Tibial nerve (tissue), 4 donors: Measurements from ENCODE around the gene EP300. TPM values are rescaled to one million over a fixed set of nuclear protein-coding genes. Genes with fewer than 3 reads are reported as not detected.
"Not testable (repeated sequence)": the region's sequence is repeated elsewhere in the genome, so short reads cannot be mapped to it uniquely, and the experiment has no call there.

Source experiments
- DNase-seq, 2 donors: peaks; one replicate each; pipeline ENCODE4 v3.0.0-alpha.2; 2019; ENCODE audit warnings: low spot score in 2 of 2
- H3K27ac ChIP-seq, 4 donors: fragments of 200-600 bp; sonication (generic) in 3 of 4; one replicate each; pipeline ENCODE4 v1.5.1; 2017 to 2019; ENCODE audit warnings: mild to moderate bottlenecking in 1 of 4
- H3K27me3 ChIP-seq, 2 donors: fragments of 200-600 bp; sonication (generic) in 1 of 2; one replicate each; pipeline versions ENCODE4 v1.5.1 to v1.6.0; 2017 to 2019
- H3K36me3 ChIP-seq, 3 donors: fragments of 200-600 bp; sonication (generic); one replicate each; pipeline ENCODE4 v1.5.1; 2018 to 2019
- H3K4me1 ChIP-seq, 4 donors: fragments of 200-600 bp; sonication (generic) in 3 of 4; one replicate each; pipeline ENCODE4 v1.5.1; 2017 to 2019
- H3K4me3 ChIP-seq, 4 donors: fragments of 200-600 bp; sonication (generic) in 3 of 4; one replicate each; pipeline ENCODE4 v1.5.1; 2017 to 2019; ENCODE audit warnings: mild to moderate bottlenecking in 1 of 4, moderate library complexity in 1 of 4
- H3K9me3 ChIP-seq, 4 donors: fragments of 200-600 bp; sonication (generic) in 3 of 4; one replicate each; pipeline ENCODE4 v1.5.1; 2017 to 2019
- EP300 ChIP-seq, 2 donors: sonication (generic); formaldehyde crosslinking; IDR thresholded peaks; one replicate each; pipeline ENCODE4 v1.6.1; 2017; ENCODE audit warnings: antibody characterized with exemption in 2 of 2, mild to moderate bottlenecking in 1 of 2
- POLR2A ChIP-seq, 2 donors: fragments of 450-650 bp; IDR thresholded peaks; one replicate each; pipeline ENCODE4 v1.6.1; 2017; ENCODE audit warnings: antibody characterized with exemption in 2 of 2, mild to moderate bottlenecking in 2 of 2, moderate library complexity in 2 of 2
- WGBS, 2 donors: methylation state at CpG; one replicate each; pipeline ENCODE4 v1.1.5; 2018; 5-methylcytosine and 5-hydroxymethylcytosine counted together
- total RNA-seq, 4 donors: library from RNA; depleted of rRNA; stranded (reverse); fragments of >200 nt; gene quantifications; one replicate each; pipeline ENCODE4 v1.1.0, GENCODE V29; 2016
- TF ChIP-seq, protein P1 (sequence below), 5 experiments: fragments of 200-600 bp in 3 of 5; fragments of 450-650 bp in 2 of 5; sonication (generic) in 3 of 5; IDR thresholded peaks; one replicate each; pipeline ENCODE4 v1.5.1; 2016 to 2019; ENCODE audit warnings: antibody characterized with exemption in 5 of 5, mild to moderate bottlenecking in 3 of 5, moderate library complexity in 2 of 5

The EP300 gene
- total RNA-seq, 4 donors from 2014 or later, result 75.8 to 97.7 (median 87.7) TPM

DNA sequence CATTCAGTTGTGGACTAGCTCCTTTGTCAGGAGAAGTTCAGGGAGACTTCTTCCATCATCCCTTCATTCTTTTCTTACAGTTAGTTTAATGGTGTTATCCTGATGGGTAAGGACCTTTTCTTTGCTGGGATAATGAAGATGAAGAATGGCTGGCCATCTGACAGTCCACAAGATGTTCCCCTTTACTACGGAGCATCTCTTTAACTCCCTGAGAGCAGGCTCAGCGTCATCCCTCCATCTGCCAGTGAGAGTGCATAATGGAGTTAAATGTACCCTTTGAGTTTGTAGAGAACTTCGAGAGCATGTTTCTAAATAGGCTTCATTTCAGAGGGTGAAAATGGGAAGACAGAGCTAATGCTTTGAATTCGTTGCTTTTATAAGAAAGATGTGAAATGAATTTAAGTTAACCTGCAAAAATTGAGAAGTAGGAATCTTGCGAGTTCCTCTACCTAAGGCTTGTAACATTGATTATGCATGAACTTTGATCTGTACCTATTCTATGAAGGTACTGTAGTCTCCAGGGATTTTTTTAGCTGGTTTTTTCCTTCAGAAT, 1.7 kb downstream of the EP300 start:
- H3K9me3 ChIP-seq, result no peaks in the 10 kb centered on the region
- WGBS, 2 donors, result 1 to 5% methylated on average over 5 of the region's 5 CpGs
- no peaks in the 10 kb centered on the region for H3K36me3 ChIP-seq
- no peak for DNase-seq
- H3K4me3 ChIP-seq, result peak overlapping the region; percentile 84 to 99 (median 94)
- H3K4me1 ChIP-seq, result peaks cover 0 to 62% (median 36%) of the 10 kb centered on the region in 4 donors
- H3K27me3 ChIP-seq, result no peaks in the 10 kb centered on the region
- peak overlapping the region in 3 of 4 donors; percentile 100 for H3K27ac ChIP-seq
- TF ChIP-seq POLR2A (IDR thresholded peaks at IDR 0.05) (no peak), EP300 (IDR thresholded peaks at IDR 0.05) (no peak)
- TF ChIP-seq, protein P1, sequence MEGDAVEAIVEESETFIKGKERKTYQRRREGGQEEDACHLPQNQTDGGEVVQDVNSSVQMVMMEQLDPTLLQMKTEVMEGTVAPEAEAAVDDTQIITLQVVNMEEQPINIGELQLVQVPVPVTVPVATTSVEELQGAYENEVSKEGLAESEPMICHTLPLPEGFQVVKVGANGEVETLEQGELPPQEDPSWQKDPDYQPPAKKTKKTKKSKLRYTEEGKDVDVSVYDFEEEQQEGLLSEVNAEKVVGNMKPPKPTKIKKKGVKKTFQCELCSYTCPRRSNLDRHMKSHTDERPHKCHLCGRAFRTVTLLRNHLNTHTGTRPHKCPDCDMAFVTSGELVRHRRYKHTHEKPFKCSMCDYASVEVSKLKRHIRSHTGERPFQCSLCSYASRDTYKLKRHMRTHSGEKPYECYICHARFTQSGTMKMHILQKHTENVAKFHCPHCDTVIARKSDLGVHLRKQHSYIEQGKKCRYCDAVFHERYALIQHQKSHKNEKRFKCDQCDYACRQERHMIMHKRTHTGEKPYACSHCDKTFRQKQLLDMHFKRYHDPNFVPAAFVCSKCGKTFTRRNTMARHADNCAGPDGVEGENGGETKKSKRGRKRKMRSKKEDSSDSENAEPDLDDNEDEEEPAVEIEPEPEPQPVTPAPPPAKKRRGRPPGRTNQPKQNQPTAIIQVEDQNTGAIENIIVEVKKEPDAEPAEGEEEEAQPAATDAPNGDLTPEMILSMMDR (IDR thresholded peaks at IDR 0.05), result no peak

DNA sequence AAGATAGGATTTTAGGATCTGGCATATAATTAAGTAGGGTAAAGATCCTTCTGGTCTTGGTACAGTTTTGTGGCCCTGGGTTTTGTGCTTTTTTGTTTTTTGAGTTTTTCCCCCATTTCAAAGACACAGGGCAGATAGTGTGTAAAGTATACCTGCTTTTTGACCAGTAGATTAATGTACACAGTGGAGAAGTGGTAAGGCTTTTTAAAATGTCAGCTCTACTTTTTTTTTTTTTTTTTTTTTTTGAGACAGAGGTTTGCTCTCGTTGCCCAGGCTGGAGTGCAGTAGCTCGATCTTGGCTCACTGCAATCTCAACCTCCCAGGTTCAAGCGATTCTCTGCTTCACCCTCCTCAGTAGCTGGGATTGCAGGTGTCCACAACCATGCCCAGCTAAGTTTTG, 4.0 kb downstream of the EP300 start:
- Histone ChIP-seq H3K27ac (peak overlapping the region in 1 of 4 donors; percentile 7), H3K36me3 (no peaks in the 10 kb centered on the region), H3K9me3 (no peaks in the 10 kb centered on the region), H3K4me3 (no peak overlapping the region), H3K27me3 (no peaks in the 10 kb centered on the region), H3K4me1 (peaks cover 0 to 77% (median 44%) of the 10 kb centered on the region in 4 donors)
- TF ChIP-seq, protein P1 (IDR thresholded peaks at IDR 0.05), result no peak
- TF ChIP-seq EP300 (IDR thresholded peaks at IDR 0.05) (no peak), POLR2A (IDR thresholded peaks at IDR 0.05) (no peak)
- no peak for DNase-seq
- WGBS, 2 donors, result 56 to 63% methylated on average over 3 of the region's 3 CpGs

DNA sequence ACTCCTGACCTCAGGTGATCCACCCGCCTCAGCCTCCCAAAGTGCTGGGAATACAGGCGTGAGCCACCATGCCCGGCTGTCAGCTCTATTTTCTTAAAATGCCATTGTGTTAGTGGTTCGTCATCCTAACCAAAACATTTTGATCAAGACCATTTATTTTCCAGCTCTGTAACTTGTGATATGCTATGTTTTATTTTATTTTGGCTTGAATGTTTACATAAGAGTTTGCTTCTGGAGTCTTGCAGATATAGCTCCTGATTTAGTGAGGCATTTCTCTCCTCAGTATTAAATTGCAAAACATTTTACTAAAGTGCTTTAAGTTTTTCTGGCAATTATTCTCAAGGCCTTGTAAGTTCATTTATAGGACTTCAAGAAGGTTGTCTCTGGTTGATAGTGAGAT, 4.4 kb downstream of the EP300 start:
- DNase-seq, result no peak
- Histone ChIP-seq H3K27me3 (no peaks in the 10 kb centered on the region), H3K27ac (no peak overlapping the region), H3K4me1 (peaks cover 0 to 81% (median 44%) of the 10 kb centered on the region in 4 donors), H3K4me3 (no peak overlapping the region), H3K36me3 (no peaks in the 10 kb centered on the region), H3K9me3 (no peaks in the 10 kb centered on the region)
- WGBS, 2 donors, result 65 to 71% methylated on average over 4 of the region's 4 CpGs
- TF ChIP-seq EP300 (IDR thresholded peaks at IDR 0.05) (no peak), POLR2A (IDR thresholded peaks at IDR 0.05) (no peak)
- TF ChIP-seq, protein P1 (IDR thresholded peaks at IDR 0.05), result no peak

DNA sequence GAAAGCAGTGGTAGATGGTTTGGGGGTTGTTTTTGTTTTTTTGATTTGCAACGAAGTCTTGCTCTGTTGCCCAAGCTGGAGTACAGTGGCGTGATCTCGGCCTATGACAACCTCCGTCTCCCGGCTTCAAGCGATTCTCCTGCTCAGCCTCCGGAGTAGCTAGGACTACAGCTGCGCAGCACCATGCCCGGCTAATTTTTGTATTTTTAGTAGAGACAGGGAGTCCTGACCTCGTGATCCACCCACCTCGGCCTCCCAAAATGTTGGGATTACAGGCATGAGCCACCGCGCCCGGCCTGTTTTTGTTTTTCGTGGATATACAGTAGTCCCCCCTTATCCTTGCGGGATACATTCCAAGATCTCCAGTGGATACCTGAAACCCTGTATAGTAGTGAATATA, 6.6 kb downstream of the EP300 start:
- no peak for DNase-seq
- Histone ChIP-seq H3K4me3 (no peak overlapping the region), H3K36me3 (no peaks in the 10 kb centered on the region), H3K9me3 (no peaks in the 10 kb centered on the region), H3K4me1 (peaks cover 0 to 97% (median 54%) of the 10 kb centered on the region in 4 donors), H3K27me3 (no peaks in the 10 kb centered on the region), H3K27ac (no peak overlapping the region)
- TF ChIP-seq POLR2A (IDR thresholded peaks at IDR 0.05) (no peak), EP300 (IDR thresholded peaks at IDR 0.05) (no peak)
- TF ChIP-seq, protein P1 (IDR thresholded peaks at IDR 0.05), result no peak
- 80 to 82% methylated on average over 16 of the region's 16 CpGs for WGBS, 2 donors

DNA sequence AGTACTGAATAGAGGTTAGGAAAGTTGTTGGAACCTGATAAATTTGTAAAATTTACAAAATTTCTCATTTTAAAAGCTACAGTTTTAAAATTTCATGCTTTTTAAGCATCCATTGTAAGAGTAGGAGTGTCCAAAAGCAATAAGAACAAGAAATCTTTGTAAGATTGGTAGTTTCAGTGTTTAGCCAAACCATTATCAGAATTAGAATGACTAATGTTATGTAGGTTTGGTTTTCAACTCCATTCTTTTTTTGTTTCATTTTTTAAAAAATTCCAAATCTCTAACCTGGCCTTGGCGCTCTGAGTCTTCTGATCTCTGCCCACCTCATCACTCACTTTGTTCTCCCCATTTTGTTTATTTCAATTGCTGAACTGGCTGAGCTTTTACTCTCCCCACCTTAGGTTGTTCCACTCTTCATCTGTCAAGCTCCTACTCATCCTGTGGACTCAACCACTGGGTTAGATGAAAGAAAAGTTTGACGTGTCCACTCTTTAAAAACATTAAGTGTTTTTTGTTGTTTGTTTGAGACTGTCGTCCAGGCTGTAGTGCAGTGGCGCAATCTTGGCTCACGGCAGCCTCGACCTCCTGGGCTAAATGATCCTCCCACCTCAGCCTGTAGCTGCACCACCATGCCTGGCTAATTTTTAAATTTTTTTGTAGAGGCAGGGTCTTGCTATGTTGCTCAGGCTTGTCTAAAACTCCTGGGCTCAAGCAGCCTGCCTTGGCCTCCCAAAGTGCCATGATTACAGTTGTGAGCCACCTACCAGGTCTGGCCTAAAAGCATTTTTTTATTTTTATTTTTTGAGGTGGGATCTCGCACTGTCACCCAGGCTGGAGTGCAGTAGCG, 14.0 kb downstream of the EP300 start:
- H3K4me1 ChIP-seq, result peaks cover 0 to 45% (median 19%) of the 10 kb centered on the region in 4 donors
- peak overlapping the region in 1 of 4 donors; percentile 31 for H3K27ac ChIP-seq
- 65 to 68% methylated on average over 8 of the region's 8 CpGs for WGBS, 2 donors
- TF ChIP-seq EP300 (IDR thresholded peaks at IDR 0.05) (no peak), POLR2A (IDR thresholded peaks at IDR 0.05) (no peak)
- TF ChIP-seq, protein P1 (IDR thresholded peaks at IDR 0.05), result no peak
- H3K27me3 ChIP-seq, result no peaks in the 10 kb centered on the region
- no peak overlapping the region for H3K4me3 ChIP-seq
- DNase-seq, result no peak
- peaks cover 0 to 9% (median 0%) of the 10 kb centered on the region in 3 donors for H3K36me3 ChIP-seq
- H3K9me3 ChIP-seq, result no peaks in the 10 kb centered on the region

DNA sequence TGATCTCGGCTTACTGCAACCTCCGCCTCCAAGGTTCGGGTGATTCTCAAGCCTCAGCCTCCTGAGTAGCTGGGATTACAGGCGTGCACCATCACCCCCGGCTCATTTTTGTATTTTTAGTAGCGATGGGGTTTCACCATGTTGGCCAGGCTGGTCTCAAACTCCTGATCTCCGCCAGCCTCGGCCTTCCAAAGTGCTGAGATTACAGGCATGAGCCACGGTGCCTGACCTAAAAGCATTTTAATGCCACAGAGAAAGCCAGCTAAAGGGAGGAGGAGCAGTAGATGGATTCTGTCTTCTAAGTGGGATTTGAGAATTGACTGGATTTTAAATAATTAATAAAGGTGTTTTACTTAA, 14.6 kb downstream of the EP300 start:
- not testable (repeated sequence) for H3K9me3 ChIP-seq, H3K4me3 ChIP-seq, DNase-seq, H3K27ac ChIP-seq, H3K27me3 ChIP-seq
- peaks cover 0 to 13% (median 0%) of the 10 kb centered on the region in 3 donors for H3K36me3 ChIP-seq
- 82 to 85% methylated on average over 9 of the region's 9 CpGs for WGBS, 2 donors
- peaks cover 0 to 39% (median 18%) of the 10 kb centered on the region in 4 donors for H3K4me1 ChIP-seq
